AG04450 (cell line): ENCODE measurements around the gene ELF3. TPM values are rescaled to one million over a fixed set of nuclear protein-coding genes. Genes with fewer than 3 reads are reported as not detected.
"Not testable (repeated sequence)": the region's sequence is repeated elsewhere in the genome, so short reads cannot be mapped to it uniquely, and the experiment has no call there.

Experiments used
- CTCF ChIA-PET: fragments of 300-600, 350-600 bp; formaldehyde crosslinking; extraction: SDS; loops from one replicate; lab custom pipeline; 2022; ENCODE audit warnings: antibody characterized with exemption, inconsistent platforms; lab: Charles Lee
- POLR2A ChIA-PET: fragments of 350-600 bp; formaldehyde crosslinking; extraction: SDS; loops from one replicate; lab custom pipeline; 2021; ENCODE audit warnings: antibody characterized with exemption, inconsistent platforms; lab: Yijun Ruan, JAX
- DNase-seq: peaks from one replicate; pipeline ENCODE4 v3.0.0-alpha.2; 2011; ENCODE audit warnings: low read depth, low spot score
- H3K27ac ChIP-seq: one replicate; pipeline ENCODE4 v1.5.1; 2012; ENCODE audit warnings: low read depth, low read length, control low read depth
- H3K27me3 ChIP-seq: one replicate; pipeline ENCODE4 v1.6.0; 2012; ENCODE audit warnings: low read length; ENCODE audit not compliant: control insufficient read depth, insufficient read depth
- H3K4me3 ChIP-seq: 2 replicates; pipeline ENCODE4 v1.5.1; 2011; ENCODE audit warnings: mild to moderate bottlenecking, low read depth, low read length, control low read depth
- H3K9me3 ChIP-seq: 2 replicates; pipeline ENCODE4 v1.5.1; 2012; ENCODE audit warnings: low read length; ENCODE audit not compliant: control insufficient read depth, insufficient read depth
- polyA plus RNA-seq: library from polyadenylated mRNA; depleted of rRNA; stranded (reverse); fragments of >200 nt; gene quantifications from 2 replicates; pipeline ENCODE4 v1.2.3, GENCODE V29; 2011
- TF ChIP-seq, protein P1 (sequence below): IDR thresholded peaks from 2 replicates; pipeline ENCODE4 v1.5.1; 2011; ENCODE audit warnings: low read depth, low read length, control low read depth, inconsistent platforms

The ELF3 gene
- polyA plus RNA-seq, 1 experiment: 0.72 TPM

DNA sequence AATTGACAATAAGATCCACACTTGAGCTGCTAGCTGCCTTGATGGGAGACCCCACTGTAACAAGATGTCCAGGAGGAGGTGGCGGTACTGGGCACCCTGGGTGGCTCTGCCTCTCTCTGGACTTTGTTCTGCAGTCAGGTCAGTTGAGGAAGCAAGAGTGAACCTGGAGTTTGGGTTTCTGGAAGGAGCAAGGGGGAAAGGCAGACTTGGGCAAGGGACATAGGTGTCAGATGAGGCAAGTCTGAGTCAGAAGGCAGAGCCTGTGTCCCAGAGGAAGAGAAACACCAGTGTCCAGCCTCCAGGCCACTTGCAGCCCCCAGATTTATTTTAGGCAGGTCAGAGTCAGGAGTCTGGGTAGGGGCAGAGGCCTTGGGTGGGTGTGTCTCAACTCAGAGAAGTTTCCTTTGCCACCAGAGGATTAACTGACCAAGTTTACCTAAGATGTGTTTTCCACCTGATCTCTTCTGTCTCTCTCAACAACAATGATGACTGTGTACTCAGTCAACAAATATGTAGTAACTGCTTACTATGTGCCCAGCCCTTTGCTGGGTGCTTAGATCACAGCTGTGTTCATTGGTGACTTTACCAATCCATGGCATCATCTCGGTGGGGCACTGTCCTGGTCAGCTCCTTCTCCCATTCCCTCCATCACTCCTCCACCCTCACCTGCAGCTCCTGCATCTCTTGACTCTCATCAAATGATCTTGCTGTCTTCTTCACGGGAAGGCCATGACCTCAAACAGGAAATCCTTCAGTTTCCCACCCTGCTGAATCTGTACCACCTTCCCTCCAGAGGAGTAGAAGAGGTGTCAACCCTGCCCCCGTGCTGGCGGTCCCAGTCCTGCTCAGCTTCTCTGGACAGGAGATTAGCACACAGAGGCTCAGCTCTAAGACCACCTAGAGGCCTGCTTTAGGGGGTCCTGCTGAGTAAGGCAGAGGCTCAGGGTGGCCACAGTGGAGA, 36.6 kb downstream of the ELF3 start:
- H3K27ac ChIP-seq: no peak overlapping the region
- DNase-seq: no peak
- no peaks in the 10 kb centered on the region for H3K9me3 ChIP-seq
- H3K4me3 ChIP-seq: no peak overlapping the region
- TF ChIP-seq, protein P1, sequence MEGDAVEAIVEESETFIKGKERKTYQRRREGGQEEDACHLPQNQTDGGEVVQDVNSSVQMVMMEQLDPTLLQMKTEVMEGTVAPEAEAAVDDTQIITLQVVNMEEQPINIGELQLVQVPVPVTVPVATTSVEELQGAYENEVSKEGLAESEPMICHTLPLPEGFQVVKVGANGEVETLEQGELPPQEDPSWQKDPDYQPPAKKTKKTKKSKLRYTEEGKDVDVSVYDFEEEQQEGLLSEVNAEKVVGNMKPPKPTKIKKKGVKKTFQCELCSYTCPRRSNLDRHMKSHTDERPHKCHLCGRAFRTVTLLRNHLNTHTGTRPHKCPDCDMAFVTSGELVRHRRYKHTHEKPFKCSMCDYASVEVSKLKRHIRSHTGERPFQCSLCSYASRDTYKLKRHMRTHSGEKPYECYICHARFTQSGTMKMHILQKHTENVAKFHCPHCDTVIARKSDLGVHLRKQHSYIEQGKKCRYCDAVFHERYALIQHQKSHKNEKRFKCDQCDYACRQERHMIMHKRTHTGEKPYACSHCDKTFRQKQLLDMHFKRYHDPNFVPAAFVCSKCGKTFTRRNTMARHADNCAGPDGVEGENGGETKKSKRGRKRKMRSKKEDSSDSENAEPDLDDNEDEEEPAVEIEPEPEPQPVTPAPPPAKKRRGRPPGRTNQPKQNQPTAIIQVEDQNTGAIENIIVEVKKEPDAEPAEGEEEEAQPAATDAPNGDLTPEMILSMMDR: no peak
- ChIA-PET CTCF (no interaction called here), POLR2A (no interaction called here)
- H3K27me3 ChIP-seq: peaks cover 13% of the 10 kb centered on the region

DNA sequence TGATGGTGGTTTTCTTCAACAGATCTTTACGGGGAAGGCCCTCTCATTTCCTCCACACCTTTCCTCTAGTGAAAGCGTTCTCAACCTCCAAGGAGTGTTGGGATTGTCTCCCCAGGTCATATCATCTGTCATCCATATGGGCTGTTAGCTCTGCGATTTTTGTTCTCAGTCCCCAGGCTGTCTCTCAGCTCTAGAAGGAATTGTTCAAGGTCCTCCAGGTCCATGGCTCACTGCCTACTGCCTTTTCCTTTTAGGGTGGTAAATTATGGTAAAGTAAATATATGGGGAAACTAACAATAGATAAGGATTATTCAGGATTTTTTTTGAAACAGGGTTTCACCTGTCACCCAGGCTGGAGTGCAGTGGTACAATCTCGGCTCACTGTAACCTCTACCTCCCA, 37.6 kb downstream of the ELF3 start:
- Histone ChIP-seq H3K27me3 (peaks cover 13% of the 10 kb centered on the region), H3K27ac (no peak overlapping the region), H3K4me3 (no peak overlapping the region), H3K9me3 (no peaks in the 10 kb centered on the region)
- POLR2A ChIA-PET: no interaction called here
- DNase-seq: no peak
- TF ChIP-seq, protein P1: no peak
- CTCF ChIA-PET: interaction anchor here (0.9 kb wide), 1 partner anchor 87 kb away, joined by 3 read pairs; no protein-coding TSS in a partner anchor

DNA sequence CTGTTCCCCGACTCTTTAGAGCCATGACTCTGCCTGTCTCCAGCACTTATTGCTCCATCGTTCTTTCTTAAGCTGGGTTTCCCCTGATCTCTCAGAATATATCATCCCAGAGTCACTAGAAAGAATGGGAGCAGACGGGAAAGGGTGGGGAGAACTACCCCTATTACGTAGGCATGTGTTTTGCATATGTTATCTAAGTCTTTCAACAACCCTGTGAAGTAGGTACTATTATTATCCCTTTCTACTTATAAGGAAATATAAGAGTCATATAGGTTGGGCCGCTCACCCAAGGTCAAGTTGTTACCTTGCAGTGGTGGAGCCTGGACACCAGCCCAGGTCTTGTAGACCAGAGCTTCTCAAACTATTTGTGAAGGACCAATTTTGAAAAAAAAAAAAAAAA, 38.7 kb downstream of the ELF3 start:
- POLR2A ChIA-PET: no interaction called here
- no peak for DNase-seq

DNA sequence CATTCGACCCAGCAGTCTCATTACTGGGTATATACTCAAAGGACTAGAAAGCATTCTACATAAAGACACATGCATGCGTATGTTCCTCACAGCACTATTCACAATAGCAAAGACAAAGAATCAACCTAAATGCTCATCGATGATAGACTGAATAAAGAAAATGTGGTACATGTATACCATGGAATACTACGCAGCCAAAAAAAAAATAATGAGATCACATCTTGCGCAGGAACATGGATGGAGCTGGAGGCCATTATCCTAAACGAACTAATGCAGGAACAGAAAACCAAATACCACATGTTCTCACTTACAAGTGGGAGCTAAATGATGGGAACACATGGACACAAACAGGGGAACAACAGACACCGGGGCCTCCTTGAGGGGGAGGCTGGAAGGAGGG, 43.7 kb downstream of the ELF3 start:
- DNase-seq: no peak
- ChIA-PET CTCF (no interaction called here), POLR2A (no interaction called here)
- Histone ChIP-seq H3K27ac (no peak overlapping the region), H3K9me3 (no peaks in the 10 kb centered on the region), H3K27me3 (peaks cover 3% of the 10 kb centered on the region), H3K4me3 (no peak overlapping the region)
- TF ChIP-seq, protein P1: no peak

More for the DNA sequence above, 38.7 kb downstream of the ELF3 start:
- no peak overlapping the region for H3K27ac ChIP-seq
- CTCF ChIA-PET: no interaction called here
- no peak overlapping the region for H3K4me3 ChIP-seq
- no peaks in the 10 kb centered on the region for H3K9me3 ChIP-seq
- peaks cover 13% of the 10 kb centered on the region for H3K27me3 ChIP-seq
- TF ChIP-seq, protein P1: no peak

DNA sequence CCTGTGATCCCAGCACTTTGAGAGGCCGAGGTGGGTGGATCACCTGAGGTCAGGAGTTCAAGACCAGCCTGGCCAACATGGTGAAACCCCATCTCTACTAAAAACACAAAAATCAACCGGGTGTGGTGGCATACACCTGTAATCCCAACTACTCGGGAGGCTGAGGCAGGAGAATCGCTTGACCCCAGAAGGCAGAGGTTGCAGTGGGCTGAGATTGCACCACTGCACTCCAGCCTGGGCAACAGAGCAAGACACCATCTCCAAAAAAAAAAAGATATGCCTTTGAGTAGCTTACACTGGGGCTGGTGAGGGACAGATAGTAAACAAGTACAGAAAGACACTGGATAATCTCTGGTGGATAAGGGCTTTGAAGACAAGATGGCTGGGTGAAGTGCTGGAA, 44.3 kb downstream of the ELF3 start:
- CTCF ChIA-PET, H3K9me3 ChIP-seq, H3K27me3 ChIP-seq, POLR2A ChIA-PET, H3K27ac ChIP-seq, DNase-seq, H3K4me3 ChIP-seq: not testable (repeated sequence)
